DOHH2 (cell line): ENCODE data around the gene SCUBE1.

ENCODE experiments used
- H3F3A ChIP-seq: fragments of 200-600 bp; sonication (generic), shearing (Covaris generic); 2 replicates; pipeline ENCODE4 v1.6.0; 2016; ENCODE audit warnings: antibody characterized with exemption, mild to moderate bottlenecking; ENCODE audit not compliant: control insufficient read depth, insufficient read depth
- H3K27ac ChIP-seq: fragments of 200-600 bp; sonication (generic); 2 replicates; pipeline ENCODE4 v1.5.1; 2014; ENCODE audit warnings: low read depth, mild to moderate bottlenecking, low read length, moderate library complexity
- H3K27me3 ChIP-seq: fragments of 200-600 bp; sonication (generic); 2 replicates; pipeline ENCODE4 v1.6.1; 2014; ENCODE audit warnings: mild to moderate bottlenecking, low read length, mixed read lengths; ENCODE audit not compliant: control insufficient read depth
- H3K36me3 ChIP-seq: fragments of 200-600 bp; sonication (generic); 2 replicates; pipeline ENCODE4 v1.6.1; 2014; ENCODE audit warnings: mild to moderate bottlenecking, low read length, moderate library complexity, mixed read lengths; ENCODE audit not compliant: control insufficient read depth
- H3K4me1 ChIP-seq: fragments of 200-600 bp; sonication (generic); 2 replicates; pipeline ENCODE4 v1.6.1; 2014; ENCODE audit warnings: mild to moderate bottlenecking, low read length, mixed read lengths; ENCODE audit not compliant: control insufficient read depth
- H3K4me2 ChIP-seq: fragments of 200-600 bp; sonication (generic); 2 replicates; pipeline ENCODE4 v1.6.0; 2014; ENCODE audit warnings: mild to moderate bottlenecking, low read length, moderate library complexity
- H3K4me3 ChIP-seq: fragments of 200-600 bp; sonication (generic); 2 replicates; pipeline ENCODE4 v1.5.1; 2014; ENCODE audit warnings: mild to moderate bottlenecking, low read length, mixed read lengths
- H3K79me2 ChIP-seq: fragments of 200-600 bp; sonication (generic); 2 replicates; pipeline ENCODE4 v1.6.1; 2014; ENCODE audit warnings: mild to moderate bottlenecking, low read length, mixed read lengths; ENCODE audit not compliant: control insufficient read depth
- H3K9me2 ChIP-seq: fragments of 200-600 bp; sonication (generic); replicated peaks from 2 replicates; pipeline ENCODE4 v1.6.1; 2014; ENCODE audit warnings: mild to moderate bottlenecking, low read length, mixed read lengths; ENCODE audit not compliant: control insufficient read depth
- H3K9me3 ChIP-seq: fragments of 200-600 bp; sonication (generic); 2 replicates; pipeline ENCODE4 v1.6.1; 2014; ENCODE audit warnings: antibody characterized with exemption, low read length, mixed read lengths; ENCODE audit not compliant: control insufficient read depth, insufficient read depth
- H4K20me1 ChIP-seq: fragments of 200-600 bp; sonication (generic); 2 replicates; pipeline ENCODE4 v1.6.0; 2014; ENCODE audit warnings: low read depth, mild to moderate bottlenecking, antibody characterized with exemption, low read length, moderate library complexity; ENCODE audit not compliant: control insufficient read depth, insufficient read depth
- CTCF ChIP-seq: fragments of 200-600 bp; sonication (generic); IDR thresholded peaks from one replicate; pipeline ENCODE4 v1.5.1; 2014; ENCODE audit warnings: antibody characterized with exemption, mild to moderate bottlenecking, low read depth, low read length; ENCODE audit not compliant: poor library complexity, severe bottlenecking
- EZH2phosphoT487 ChIP-seq: fragments of 200-600 bp; sonication (generic); IDR thresholded peaks from 2 replicates; pipeline ENCODE4 v1.6.1; 2017; ENCODE audit warnings: borderline replicate concordance, mild to moderate bottlenecking, antibody characterized with exemption, low read length, moderate library complexity, mixed read lengths

SCUBE1 gene

GRCh38 chr22:43162412-43163150 is 180.6 kb downstream of the SCUBE1 start:
- Histone ChIP-seq H3K36me3 (peaks cover 3% of the 10 kb centered on the region; the same call in 1 of the 2 replicates), H3K4me1 (peaks cover 10% of the 10 kb centered on the region), H3F3A (no peaks in the 10 kb centered on the region), H3K4me3 (no peak overlapping the region), H3K4me2 (no peak overlapping the region), H3K9me2 (no peaks in the 10 kb centered on the region), H3K79me2 (no peaks in the 10 kb centered on the region), H3K27ac (no peak overlapping the region), H3K27me3 (peaks cover 17% of the 10 kb centered on the region), H3K9me3 (no peaks in the 10 kb centered on the region), H4K20me1 (no peaks in the 10 kb centered on the region)
- TF ChIP-seq CTCF, result no peak
- TF ChIP-seq EZH2phosphoT487, result no peak

- Histone ChIP-seq H3K27me3 (peaks cover 17% of the 10 kb centered on the region), H3K9me3 (no peaks in the 10 kb centered on the region), H4K20me1 (no peaks in the 10 kb centered on the region), H3F3A (no peaks in the 10 kb centered on the region), H3K9me2 (no peaks in the 10 kb centered on the region), H3K27ac (no peak overlapping the region), H3K36me3 (no peaks in the 10 kb centered on the region), H3K4me3 (no peak overlapping the region), H3K4me1 (peaks cover 10% of the 10 kb centered on the region), H3K79me2 (no peaks in the 10 kb centered on the region), H3K4me2 (no peak overlapping the region)
- TF ChIP-seq EZH2phosphoT487, result no peak
- no peak for TF ChIP-seq CTCF
These were observed 182.6 kb downstream of the SCUBE1 start for GRCh38 chr22:43160497-43161126.

- Histone ChIP-seq H3K27ac (no peak overlapping the region), H4K20me1 (no peaks in the 10 kb centered on the region)
- TF ChIP-seq CTCF (peak; percentile 47), EZH2phosphoT487 (no peak)
These were observed 183.5 kb downstream of the SCUBE1 start for GRCh38 chr22:43159484-43160178.

More at GRCh38 chr22:43159484-43160178, 183.5 kb downstream of the SCUBE1 start:
- Histone ChIP-seq H3K4me1 (peaks cover 10% of the 10 kb centered on the region), H3K9me2 (no peaks in the 10 kb centered on the region), H3K4me3 (no peak overlapping the region), H3K36me3 (no peaks in the 10 kb centered on the region), H3K9me3 (no peaks in the 10 kb centered on the region), H3K4me2 (no peak overlapping the region), H3K79me2 (no peaks in the 10 kb centered on the region), H3F3A (no peaks in the 10 kb centered on the region), H3K27me3 (peaks cover 14% of the 10 kb centered on the region)
